ENCODE data around the gene PHOX2B. TPM values are rescaled to one million over a fixed set of nuclear protein-coding genes. Genes with fewer than 3 reads are reported as not detected.
"Not testable (repeated sequence)": the region's sequence is repeated elsewhere in the genome, so short reads cannot be mapped to it uniquely, and the experiment has no call there.

PHOX2B gene
- polyA plus RNA-seq, 1 donor: not detected

DNA sequence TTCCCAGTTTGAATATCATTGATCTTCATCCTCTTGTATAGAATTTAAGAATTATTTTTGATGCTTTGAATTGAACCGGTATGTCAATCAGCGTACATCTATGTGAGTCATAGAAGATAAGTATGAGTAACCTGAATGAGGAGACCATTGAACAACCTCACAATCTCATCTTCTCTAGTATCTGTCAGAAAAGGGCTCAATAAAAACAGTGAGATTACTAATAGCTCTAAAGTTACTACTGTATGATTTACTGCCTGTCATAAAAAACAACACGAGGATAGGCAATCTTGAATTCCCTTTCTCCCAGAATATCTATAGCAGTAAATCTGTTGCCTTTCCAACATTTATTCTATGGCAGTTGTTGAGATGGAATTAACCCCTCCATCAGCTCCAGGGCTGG, 36.1 kb downstream of the PHOX2B start:
- DNase-seq (ENCODE audit: low read depth): no peak

- DNase-seq (ENCODE audit: low read depth): not testable (repeated sequence)
Observed at GRCh38 chr4:41711654-41712053, 36.9 kb downstream of the PHOX2B start.

DNA sequence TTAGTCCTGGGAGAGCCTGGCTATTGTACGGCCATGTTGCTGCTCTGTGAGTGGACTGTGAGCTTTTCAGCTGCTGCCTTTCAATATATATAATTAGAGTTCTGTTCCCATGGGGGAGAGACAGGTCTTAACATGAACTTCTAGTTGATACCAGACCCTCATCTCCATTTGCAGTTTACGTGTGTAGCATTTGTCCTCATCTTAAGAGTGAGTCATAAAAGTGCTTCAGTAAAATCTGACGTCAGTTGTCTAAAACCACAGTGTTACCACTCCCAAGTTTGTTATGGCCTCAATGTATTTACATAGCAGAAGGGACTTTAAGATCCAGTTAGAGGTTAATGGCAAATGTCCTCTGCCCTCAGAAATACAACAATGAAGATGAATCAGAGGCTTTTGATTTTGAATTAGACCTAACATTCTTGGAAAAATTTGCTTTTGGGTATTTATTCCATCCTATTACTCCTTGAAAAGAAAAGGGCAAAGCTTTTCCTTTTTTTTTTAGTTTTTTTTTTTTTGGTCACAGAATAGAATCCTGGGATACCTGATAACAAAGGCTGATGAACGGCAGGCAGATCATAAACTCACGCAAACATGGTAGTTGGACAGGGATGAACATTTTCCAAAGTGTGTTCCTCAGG, 38.6 kb downstream of the PHOX2B start:
- DNase-seq (ENCODE audit: low read depth): no peak

GRCh38 chr4:41703785-41704184, 44.7 kb downstream of the PHOX2B start:
- DNase-seq (ENCODE audit: low read depth): no peak

- no peak for DNase-seq (ENCODE audit: low read depth)
Observed at GRCh38 chr4:41702770-41703169, 45.8 kb downstream of the PHOX2B start.

DNA sequence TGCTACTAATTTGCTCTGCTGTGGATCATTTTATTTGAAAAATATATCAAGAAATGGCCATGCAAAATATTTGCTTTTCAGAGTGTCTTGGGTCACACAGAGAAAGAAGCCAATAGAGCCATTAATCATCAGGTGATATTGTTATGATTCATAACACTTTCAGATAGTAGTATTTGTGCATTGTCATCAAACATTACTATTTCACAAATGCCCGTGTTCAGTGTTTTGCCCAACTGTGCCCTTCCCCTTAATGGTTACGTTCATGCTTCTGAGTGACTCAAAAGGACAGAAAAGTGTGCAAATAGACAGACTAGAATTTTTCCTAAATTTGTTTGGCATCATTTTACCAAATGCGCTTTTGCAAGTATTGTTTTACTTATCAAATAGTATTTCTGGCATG, 46.5 kb downstream of the PHOX2B start:
- no peak for DNase-seq (ENCODE audit: low read depth)

DNA sequence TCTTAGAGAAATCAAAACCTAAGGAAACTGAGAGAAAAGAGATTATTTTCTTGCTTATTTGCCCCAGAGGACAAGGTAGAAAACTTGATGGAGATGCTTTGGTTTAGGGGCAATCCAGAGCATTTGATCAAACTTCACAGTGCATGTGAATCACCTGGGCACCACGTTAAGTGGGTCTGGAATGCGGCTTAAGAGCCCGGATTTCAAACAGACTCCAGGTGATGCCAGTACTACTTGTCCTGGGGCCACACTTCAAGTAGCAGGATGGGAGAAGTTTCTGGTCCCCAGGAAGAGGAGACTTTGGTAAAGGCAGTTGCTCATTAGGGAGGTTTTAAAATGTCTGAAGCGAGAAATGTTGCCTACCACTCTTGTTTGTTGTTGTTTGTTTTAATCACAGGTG, 51.8 kb downstream of the PHOX2B start:
- no peak for DNase-seq (ENCODE audit: low read depth)

GRCh38 chr4:41696131-41696530, 52.4 kb downstream of the PHOX2B start:
- DNase-seq (ENCODE audit: low read depth): no peak

Other genes starting within 250 kb of the PHOX2B start
- gene LIMCH1, start 210.6 kb downstream of the PHOX2B start, polyA plus RNA-seq (ENCODE audit: insufficient read length): 141 TPM
- 18.3 TPM for gene TMEM33, start 186.7 kb upstream of the PHOX2B start, polyA plus RNA-seq (ENCODE audit: insufficient read length)
- 0.35 TPM for gene DCAF4L1, start 233.0 kb upstream of the PHOX2B start, polyA plus RNA-seq (ENCODE audit: insufficient read length)
- 56.1 TPM for gene SLC30A9, start 241.8 kb upstream of the PHOX2B start, polyA plus RNA-seq (ENCODE audit: insufficient read length)